Activated CD4-positive, CD25-positive, alpha-beta regulatory T cell (primary cell): ENCODE data around the gene CHCHD1.
"Not testable (repeated sequence)": the region's sequence is repeated elsewhere in the genome, so short reads cannot be mapped to it uniquely, and the experiment has no call there.

Experiments used
- DNase-seq, 4 experiments: peaks; one replicate each; lab custom pipeline; 2025; lab: John Stamatoyannopoulos, UW

The CHCHD1 gene

GRCh38 chr10:73768881-73769280, 13.0 kb upstream of the CHCHD1 start:
- peak in 2 of 4 experiments; percentile 47 to 52 for DNase-seq

GRCh38 chr10:73769396-73769795, 12.5 kb upstream of the CHCHD1 start:
- DNase-seq: no peak

GRCh38 chr10:73771722-73772280, 10.0 kb upstream of the CHCHD1 start:
- DNase-seq: peak in 2 of 4 experiments; percentile 71 to 74

- peak; percentile 66 to 78 (median 72) for DNase-seq
Observed at GRCh38 chr10:73772281-73773151, 9.3 kb upstream of the CHCHD1 start.

- no peak for DNase-seq
Observed at GRCh38 chr10:73773152-73773879, 8.5 kb upstream of the CHCHD1 start.

GRCh38 chr10:73774637-73775036, 7.2 kb upstream of the CHCHD1 start:
- no peak for DNase-seq

- DNase-seq: no peak
Observed at GRCh38 chr10:73779018-73779417, 2.8 kb upstream of the CHCHD1 start.

GRCh38 chr10:73779539-73780197, 2.2 kb upstream of the CHCHD1 start:
- no peak for DNase-seq

- DNase-seq: no peak
Observed at GRCh38 chr10:73780301-73780700, 1.5 kb upstream of the CHCHD1 start.

GRCh38 chr10:73780966-73781365, 882 bp upstream of the CHCHD1 start:
- DNase-seq: no peak

GRCh38 chr10:73781548-73781878, 335 bp upstream of the CHCHD1 start:
- no peak for DNase-seq

GRCh38 chr10:73782749-73783085, 869 bp downstream of the CHCHD1 start:
- DNase-seq: no peak

GRCh38 chr10:73785211-73785720, 3.4 kb downstream of the CHCHD1 start, which contains the start of gene ZSWIM8:
TSS of gene ZSWIM8 (plus strand) at chr10:73785606. CDS start at chr10:73785879, 273 bp downstream.
- peak; percentile 71 to 82 (median 76) for DNase-seq

GRCh38 chr10:73785721-73786511, 4.1 kb downstream of the CHCHD1 start:
- DNase-seq: peak in 2 of 4 experiments; percentile 28 to 32

- no peak for DNase-seq
Observed at GRCh38 chr10:73786512-73786885, 4.7 kb downstream of the CHCHD1 start.

- DNase-seq: not testable (repeated sequence)
Observed at GRCh38 chr10:73787031-73787800, 5.4 kb downstream of the CHCHD1 start.

GRCh38 chr10:73788864-73789658, 7.2 kb downstream of the CHCHD1 start:
- no peak for DNase-seq

GRCh38 chr10:73789659-73790055, 7.8 kb downstream of the CHCHD1 start:
- DNase-seq: no peak

- no peak for DNase-seq
Observed at GRCh38 chr10:73790886-73791625, 9.2 kb downstream of the CHCHD1 start.
